HepG2 (cell line): ENCODE data around the gene ANG. TPM values are rescaled to one million over a fixed set of nuclear protein-coding genes. Genes with fewer than 3 reads are reported as not detected.

Experiments
- CREB1 ChIP-seq, 2 experiments: fragments of 450-650 bp in 1 of 2; IDR thresholded peaks; 2 replicates each; pipeline ENCODE4 v1.6.1; 2016 to 2017; ENCODE audit warnings: control low read depth in 1 of 2, mild to moderate bottlenecking in 1 of 2, missing compliant biosample characterization in 1 of 2, missing genetic modification characterization in 1 of 2
- DMAP1 ChIP-seq: IDR thresholded peaks from 2 replicates; pipeline ENCODE4 v1.6.1; 2016
- GABPA ChIP-seq, 2 experiments: IDR thresholded peaks; 2 replicates each; pipeline ENCODE4 v1.6.1; 2011 to 2016; ENCODE audit warnings: low read depth in 2 of 2, low read length in 1 of 2, missing biosample characterization in 1 of 2, missing genetic modification characterization in 1 of 2
- HDAC1 ChIP-seq: sonication (generic); formaldehyde crosslinking; IDR thresholded peaks from 2 replicates; pipeline ENCODE4 v1.5.1; 2020; ENCODE audit warnings: mild to moderate bottlenecking, missing genetic modification reagents
- MIER3 ChIP-seq: IDR thresholded peaks from 2 replicates; pipeline ENCODE4 v1.6.1; 2016; ENCODE audit warnings: missing compliant biosample characterization, borderline replicate concordance
- NAIF1 ChIP-seq: sonication (generic); formaldehyde crosslinking; IDR thresholded peaks from 2 replicates; pipeline ENCODE4 v1.5.0; 2020; ENCODE audit warnings: mild to moderate bottlenecking, missing genetic modification reagents, borderline replicate concordance
- NBN ChIP-seq: fragments of 450-650 bp; conservative IDR thresholded peaks from 2 replicates; pipeline ENCODE4 v1.6.1; 2017
- NFIC ChIP-seq: IDR thresholded peaks from 2 replicates; pipeline ENCODE4 v1.6.1; 2012; ENCODE audit warnings: mild to moderate bottlenecking, low read length, inconsistent platforms
- NFKB2 ChIP-seq: sonication (generic); formaldehyde crosslinking; IDR thresholded peaks from 2 replicates; pipeline ENCODE4 v1.4.0; 2020; ENCODE audit warnings: missing genetic modification reagents, borderline replicate concordance
- PHF20 ChIP-seq: sonication (generic); formaldehyde crosslinking; IDR thresholded peaks from 2 replicates; pipeline ENCODE4 v1.5.0; 2020; ENCODE audit warnings: mild to moderate bottlenecking, missing genetic modification reagents
- PRPF4 ChIP-seq: fragments of 200-400 bp; formaldehyde crosslinking; IDR thresholded peaks from 2 replicates; pipeline ENCODE4 v1.6.1; 2016; ENCODE audit warnings: low read length, low read depth; ENCODE audit not compliant: poor library complexity, severe bottlenecking
- SNRNP70 ChIP-seq: fragments of 200-400 bp; formaldehyde crosslinking; IDR thresholded peaks from 2 replicates; pipeline ENCODE4 v1.6.1; 2017; ENCODE audit warnings: mild to moderate bottlenecking, low read depth, low read length, moderate library complexity
- WIZ ChIP-seq: sonication (generic); formaldehyde crosslinking; IDR thresholded peaks from 2 replicates; pipeline ENCODE4 v1.5.1; 2020; ENCODE audit warnings: mild to moderate bottlenecking, missing genetic modification reagents
- YEATS4 ChIP-seq: sonication (generic); formaldehyde crosslinking; IDR thresholded peaks from 2 replicates; pipeline ENCODE4 v1.4.0; 2020; ENCODE audit warnings: missing genetic modification reagents, borderline replicate concordance
- YY1 ChIP-seq: IDR thresholded peaks from 2 replicates; pipeline ENCODE4 v1.6.1; 2011; ENCODE audit warnings: low read length, low read depth, moderate library complexity, mild to moderate bottlenecking; ENCODE audit not compliant: insufficient read depth, insufficient replicate concordance
- ZBTB8A ChIP-seq: sonication (generic); formaldehyde crosslinking; IDR thresholded peaks from 2 replicates; pipeline ENCODE4 v1.4.0; 2020; ENCODE audit warnings: mild to moderate bottlenecking, low read depth, missing genetic modification reagents, borderline replicate concordance
- ZFY ChIP-seq: sonication (generic); formaldehyde crosslinking; IDR thresholded peaks from 2 replicates; pipeline ENCODE4 v1.4.0; 2020; ENCODE audit warnings: missing genetic modification reagents
- ZKSCAN5 ChIP-seq: sonication (generic); formaldehyde crosslinking; IDR thresholded peaks from 2 replicates; pipeline ENCODE4 v1.5.1; 2020; ENCODE audit warnings: mild to moderate bottlenecking, missing genetic modification reagents
- ZMAT3 ChIP-seq: sonication (generic); formaldehyde crosslinking; conservative IDR thresholded peaks from 2 replicates; pipeline ENCODE4 v1.7.0; 2021; ENCODE audit warnings: missing genetic modification reagents
- ZNF235 ChIP-seq: sonication (generic); formaldehyde crosslinking; IDR thresholded peaks from 2 replicates; pipeline ENCODE4 v1.8.1; 2023; ENCODE audit warnings: mild to moderate bottlenecking, missing genetic modification reagents, borderline replicate concordance
- ZNF256 ChIP-seq: sonication (generic); formaldehyde crosslinking; conservative IDR thresholded peaks from 2 replicates; pipeline ENCODE4 v1.4.0; 2020; ENCODE audit warnings: missing genetic modification reagents
- ZNF30 ChIP-seq: sonication (generic); formaldehyde crosslinking; IDR thresholded peaks from 2 replicates; pipeline ENCODE4 v1.5.0; 2020; ENCODE audit warnings: mild to moderate bottlenecking, missing genetic modification reagents
- ZNF451 ChIP-seq: sonication (generic); formaldehyde crosslinking; IDR thresholded peaks from 2 replicates; pipeline ENCODE4 v1.5.0; 2020; ENCODE audit warnings: mild to moderate bottlenecking, missing genetic modification reagents
- ZNF547 ChIP-seq: sonication (generic); formaldehyde crosslinking; IDR thresholded peaks from 2 replicates; pipeline ENCODE4 v1.5.1; 2020; ENCODE audit warnings: mild to moderate bottlenecking, missing genetic modification reagents
- ZNF607 ChIP-seq: sonication (generic); formaldehyde crosslinking; IDR thresholded peaks from 2 replicates; pipeline ENCODE4 v1.5.1; 2020; ENCODE audit warnings: missing genetic modification reagents, mild to moderate bottlenecking, borderline replicate concordance
- ZNF777 ChIP-seq: sonication (generic); formaldehyde crosslinking; IDR thresholded peaks from 2 replicates; pipeline ENCODE4 v1.4.0; 2020; ENCODE audit warnings: missing genetic modification reagents
- ZNF781 ChIP-seq: sonication (generic); formaldehyde crosslinking; IDR thresholded peaks from 2 replicates; pipeline ENCODE4 v1.5.1; 2020; ENCODE audit warnings: borderline replicate concordance, mild to moderate bottlenecking, missing genetic modification reagents; ENCODE audit errors: not compliant biosample characterization
- ZNF879 ChIP-seq: sonication (generic); formaldehyde crosslinking; IDR thresholded peaks from 2 replicates; pipeline ENCODE4 v1.8.1; 2023; ENCODE audit warnings: missing genetic modification reagents
- polyA plus RNA-seq, 8 experiments: library from polyadenylated mRNA; depleted of rRNA in 3 of 8; stranded (reverse) in 7 of 8; unstranded in 1 of 8; fragments of >200 nt; fragmentation: Illumina TruSeq in 4 of 8; extraction: Trizol in 4 of 8; gene quantifications; 2 replicates each; pipeline versions ENCODE4 v1.2.1 to v1.2.3, GENCODE V29; 2011 to 2016; ENCODE audit warnings: low read depth in 4 of 8, missing spikeins in 1 of 8, mixed read lengths in 1 of 8; ENCODE audit not compliant: insufficient read depth in 1 of 8
- total RNA-seq, 5 experiments: library from RNA; depleted of rRNA; stranded (reverse); fragments of >200 nt; fragmentation: Illumina TruSeq; extraction: Trizol; gene quantifications; 2 replicates each; pipeline ENCODE4 v1.2.3, GENCODE V29; 2016; ENCODE audit warnings: low read depth in 1 of 5
- TF ChIP-seq, protein P1 (sequence below): sonication (generic); formaldehyde crosslinking; IDR thresholded peaks from 2 replicates; pipeline ENCODE4 v1.8.1; 2023; ENCODE audit warnings: mild to moderate bottlenecking, moderate library complexity, missing genetic modification reagents
- TF ChIP-seq, protein P2 (sequence below): IDR thresholded peaks from 2 replicates; pipeline ENCODE4 v1.6.1; 2016; ENCODE audit warnings: control low read depth

ANG gene
- total and polyA plus RNA-seq, 2 of the 13 experiments (the other 11 are each of a cell fraction or from before 2014, with no cell fraction given), result 83.6 to 401 TPM

DNA sequence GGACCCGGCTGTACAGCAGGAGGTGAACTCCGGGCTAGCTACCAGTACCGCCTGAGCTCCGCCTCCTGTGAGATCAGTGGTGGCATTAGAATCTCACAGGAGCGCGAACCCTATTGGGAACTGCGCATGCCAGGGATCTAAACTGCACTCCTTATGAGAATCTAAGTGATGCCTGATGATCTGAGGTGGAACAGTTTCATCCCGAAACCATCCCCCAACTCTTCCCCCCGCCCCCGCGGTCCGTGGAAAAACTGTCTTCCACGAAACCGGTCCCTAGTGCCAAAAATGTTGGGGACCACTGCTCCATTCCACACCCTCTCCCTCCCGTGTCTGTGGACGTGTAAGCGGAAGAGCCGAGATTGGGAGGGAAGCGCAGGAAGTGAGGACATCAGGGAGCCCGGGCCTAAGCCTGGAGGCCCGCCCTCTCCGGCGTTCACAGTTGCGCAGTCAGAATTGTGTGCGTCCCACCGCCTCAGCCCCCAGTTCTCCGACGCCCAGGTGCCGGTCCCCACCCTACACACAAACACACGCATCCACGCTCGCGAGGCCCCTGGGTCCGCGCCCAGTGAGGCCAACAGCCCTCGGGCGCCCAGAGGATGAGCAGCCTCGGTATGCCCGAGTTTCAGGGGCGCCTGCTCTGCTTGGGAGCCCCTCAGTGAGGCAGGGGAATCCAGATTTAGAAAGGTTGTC, 6.0 kb upstream of the ANG start (continued):
- TF ChIP-seq ZNF607 (CRISPR knock-in tag), result peak; percentile 79
- peak; percentile 67 for TF ChIP-seq ZFY (CRISPR knock-in tag)
- TF ChIP-seq ZNF781 (CRISPR knock-in tag), result peak; percentile 14
- TF ChIP-seq PHF20 (CRISPR knock-in tag), result peak; percentile 61; the same call in 1 of the 2 replicates
- peak; percentile 93 for TF ChIP-seq ZNF451 (CRISPR knock-in tag)
- TF ChIP-seq ZMAT3 (CRISPR knock-in tag), result peak; percentile 71
- peak; percentile 73; the same call in 1 of the 2 replicates for TF ChIP-seq ZNF235 (CRISPR knock-in tag)
- TF ChIP-seq YY1, result peak; percentile 25
- TF ChIP-seq ZNF30 (CRISPR knock-in tag), result no peak
- peak; percentile 81 for TF ChIP-seq GABPA (IDR thresholded peaks at IDR 0.05; ENCODE audit: low read depth, low read length)
- no peak for TF ChIP-seq GABPA (CRISPR knock-in tag; IDR thresholded peaks at IDR 0.05; ENCODE audit: low read depth)
- peak; percentile 42; the same call in 1 of the 2 replicates for TF ChIP-seq ZNF256 (CRISPR knock-in tag)
- no peak for TF ChIP-seq NFIC
- TF ChIP-seq NFKB2 (CRISPR knock-in tag), result peak; percentile 45; the same call in 1 of the 2 replicates
- TF ChIP-seq NAIF1, result peak; percentile 78; the same call in 1 of the 2 replicates
- peak; percentile 35; the same call in 1 of the 2 replicates for TF ChIP-seq MIER3 (CRISPR knock-in tag)
- TF ChIP-seq WIZ (CRISPR knock-in tag), result no peak
- TF ChIP-seq ZBTB8A (CRISPR knock-in tag), result peak; percentile 77; the same call in 1 of the 2 replicates
- peak; percentile 64 for TF ChIP-seq ZKSCAN5 (CRISPR knock-in tag)
- TF ChIP-seq ZNF879 (CRISPR knock-in tag), result peak; percentile 86
- TF ChIP-seq DMAP1 (CRISPR knock-in tag), result no peak; the same call in 1 of the 2 replicates
- TF ChIP-seq ZNF777 (CRISPR knock-in tag), result peak; percentile 78
- peak; percentile 60 for TF ChIP-seq HDAC1 (CRISPR knock-in tag)
- TF ChIP-seq NBN, result no peak
- no peak for TF ChIP-seq PRPF4
- TF ChIP-seq, protein P1, sequence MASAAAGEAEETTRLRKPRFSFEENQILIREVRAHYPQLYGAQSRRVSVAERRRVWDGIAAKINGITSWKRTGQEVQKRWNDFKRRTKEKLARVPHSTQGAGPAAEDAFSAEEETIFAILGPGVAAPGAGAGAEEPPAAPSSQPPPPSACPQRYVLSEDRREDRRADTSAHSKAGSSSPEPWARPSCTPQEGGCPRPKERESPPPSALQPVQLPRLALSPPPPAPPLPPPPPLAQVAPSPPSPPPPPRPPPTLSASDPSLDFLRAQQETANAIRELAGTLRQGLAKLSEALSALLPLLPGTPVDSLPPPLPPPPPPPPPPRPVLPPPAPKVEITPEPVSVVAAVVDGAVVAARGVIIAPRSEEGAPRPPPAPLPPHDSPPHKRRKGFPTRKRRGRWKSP (CRISPR knock-in tag), result peak; percentile 32
- peak; percentile 66 for TF ChIP-seq CREB1 (IDR thresholded peaks at IDR 0.05)
- TF ChIP-seq CREB1 (CRISPR knock-in tag; IDR thresholded peaks at IDR 0.05), result no peak
- no peak for TF ChIP-seq SNRNP70
- TF ChIP-seq ZNF547, result peak; percentile 73; the same call in 1 of the 2 replicates
- TF ChIP-seq YEATS4 (CRISPR knock-in tag), result peak; percentile 58
- TF ChIP-seq, protein P2, sequence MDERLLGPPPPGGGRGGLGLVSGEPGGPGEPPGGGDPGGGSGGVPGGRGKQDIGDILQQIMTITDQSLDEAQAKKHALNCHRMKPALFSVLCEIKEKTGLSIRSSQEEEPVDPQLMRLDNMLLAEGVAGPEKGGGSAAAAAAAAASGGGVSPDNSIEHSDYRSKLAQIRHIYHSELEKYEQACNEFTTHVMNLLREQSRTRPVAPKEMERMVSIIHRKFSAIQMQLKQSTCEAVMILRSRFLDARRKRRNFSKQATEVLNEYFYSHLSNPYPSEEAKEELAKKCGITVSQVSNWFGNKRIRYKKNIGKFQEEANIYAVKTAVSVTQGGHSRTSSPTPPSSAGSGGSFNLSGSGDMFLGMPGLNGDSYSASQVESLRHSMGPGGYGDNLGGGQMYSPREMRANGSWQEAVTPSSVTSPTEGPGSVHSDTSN, result no peak
